Activated T-cell treated with anti-CD3 and anti-CD28 coated beads for 1 hour (primary cell): ENCODE results near the gene FCN3.
"Not testable (repeated sequence)": the region's sequence is repeated elsewhere in the genome, so short reads cannot be mapped to it uniquely, and the experiment has no call there.

Experiments used
- DNase-seq: peaks from one replicate; pipeline ENCODE4 v3.0.0-alpha.2; 2020; ENCODE audit warnings: low read depth

Gene FCN3

DNA sequence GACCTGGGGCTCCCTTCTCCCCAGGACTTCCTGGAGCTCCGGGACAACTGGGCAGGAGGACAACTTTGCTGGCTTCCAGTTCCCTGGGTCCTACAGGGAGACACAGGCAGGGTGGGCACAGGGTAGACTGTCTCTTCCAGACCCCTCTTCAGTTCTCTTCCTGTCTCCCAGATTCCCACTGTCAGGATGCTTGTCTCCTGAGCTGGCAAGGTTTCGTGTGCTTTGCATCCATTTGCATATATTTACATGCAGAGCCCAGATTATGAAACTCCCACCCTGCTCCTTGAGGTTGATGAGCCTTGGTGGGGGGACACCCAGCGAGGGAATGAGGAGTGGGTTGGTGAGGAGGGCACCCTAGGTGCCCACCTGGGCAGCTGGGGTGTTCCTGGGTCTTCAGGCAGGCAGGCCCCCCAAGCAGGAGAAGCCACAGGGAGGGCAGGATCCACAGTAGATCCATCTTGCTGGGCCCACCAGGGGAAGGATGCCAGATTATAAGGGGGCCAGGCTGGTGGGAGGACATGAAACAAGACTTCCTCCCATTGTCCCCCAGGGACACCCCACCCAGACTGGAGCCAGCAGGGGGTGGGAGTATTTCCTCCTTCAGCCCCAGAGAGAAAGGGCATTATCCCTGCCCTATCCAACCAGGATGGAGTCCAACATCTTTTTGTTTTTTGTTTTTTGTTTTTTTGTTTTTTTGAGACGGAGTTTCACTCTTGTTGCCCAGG lies at the start of gene FCN3:
FCN3 (minus strand) TSS at position 463 of the 725 bp plus-strand sequence; CDS start at position 457, 6 bp downstream.
- DNase-seq = no peak

- no peak for DNase-seq
Measured at GRCh38 chr1:27423709-27424108, 49.1 kb upstream of the FCN3 start.

DNA sequence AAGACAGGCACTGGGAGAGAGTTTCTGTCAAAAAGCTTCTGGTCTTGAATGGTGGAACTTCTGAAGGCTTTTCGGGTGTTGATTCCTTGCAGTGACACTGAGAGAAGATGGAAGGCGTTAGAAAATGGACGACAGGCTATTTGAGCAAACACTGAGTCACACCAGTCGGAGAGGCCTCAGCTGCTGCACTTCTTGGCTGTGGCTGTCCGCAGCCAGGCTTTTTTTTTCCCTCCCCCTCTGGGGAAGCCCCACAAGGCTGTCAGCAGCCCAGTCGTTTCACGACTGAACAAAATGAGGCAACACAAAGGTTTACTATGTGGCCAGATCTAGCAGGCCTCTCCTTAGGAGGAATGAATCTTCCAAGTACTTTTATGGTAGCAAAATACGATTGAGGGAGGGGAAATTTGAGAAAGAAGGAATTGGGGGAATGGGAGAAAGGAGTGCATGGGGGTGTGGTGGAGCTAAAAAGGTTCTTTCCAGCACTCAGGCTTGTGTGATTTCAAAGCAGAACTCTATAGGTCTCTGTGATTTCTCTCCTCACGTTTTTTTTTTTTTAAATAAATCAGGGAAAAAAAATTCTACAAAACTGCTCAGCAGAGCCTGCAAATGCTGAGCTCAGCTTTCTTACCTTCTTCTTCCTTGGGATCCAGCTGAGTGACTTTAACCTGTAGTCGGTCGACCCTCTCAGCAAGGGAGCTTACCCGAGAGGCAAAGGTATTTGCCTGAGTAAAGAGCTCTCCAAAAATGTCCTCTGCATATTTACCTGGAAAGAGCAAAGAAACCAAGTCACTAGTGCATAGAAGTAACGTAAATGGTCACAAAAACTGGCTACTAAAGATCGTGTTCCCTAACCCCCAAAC lies 43.9 kb upstream of the FCN3 start:
- DNase-seq = no peak

GRCh38 chr1:27417713-27418112 lies 43.1 kb upstream of the FCN3 start:
- DNase-seq = no peak

- DNase-seq = peak; percentile 25
Measured at GRCh38 chr1:27416387-27417111, 41.9 kb upstream of the FCN3 start.

GRCh38 chr1:27414091-27414490 lies 39.5 kb upstream of the FCN3 start:
- DNase-seq = no peak

GRCh38 chr1:27413004-27413403 lies 38.4 kb upstream of the FCN3 start:
- DNase-seq = no peak

GRCh38 chr1:27412502-27412901 lies 37.9 kb upstream of the FCN3 start:
- no peak for DNase-seq

DNA sequence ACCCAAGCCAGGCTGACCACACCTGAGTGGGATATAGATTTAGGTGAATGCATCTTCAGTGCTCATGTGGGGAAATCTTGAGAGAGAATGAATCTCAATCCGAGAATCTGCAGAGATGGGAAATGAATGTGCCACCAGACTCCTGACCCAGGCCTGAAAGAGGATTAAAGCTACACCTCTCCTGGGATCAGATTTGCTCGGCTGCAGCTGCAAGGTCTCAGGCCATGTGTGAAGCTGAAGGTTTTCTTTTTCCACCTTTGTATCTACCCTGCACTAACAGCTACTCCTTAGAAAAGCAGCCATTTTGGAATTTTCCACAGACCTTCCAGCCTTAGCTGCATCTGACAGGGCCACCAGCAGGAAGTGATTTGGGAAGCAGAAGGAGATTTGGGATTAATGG lies 36.1 kb upstream of the FCN3 start:
- no peak for DNase-seq

DNA sequence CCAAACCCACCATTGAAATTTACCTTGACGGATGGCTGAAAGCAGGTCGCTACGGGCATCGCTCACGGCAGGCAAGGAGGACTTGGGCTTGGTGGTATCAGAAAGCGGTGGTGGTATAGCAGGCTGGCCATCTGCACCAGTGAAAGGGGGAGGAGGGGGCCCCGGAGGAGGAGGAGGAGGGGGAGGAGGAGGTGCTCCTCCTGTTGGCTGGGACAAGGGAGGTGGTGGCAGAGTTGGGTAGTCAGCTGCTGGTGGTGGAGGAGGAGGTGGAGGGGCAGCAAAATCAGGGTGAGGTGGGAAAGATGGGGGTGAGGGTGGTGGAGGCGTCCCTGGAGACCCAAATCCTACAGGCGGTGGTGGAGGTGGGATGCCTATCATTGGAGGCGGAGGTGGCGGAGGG lies 35.0 kb upstream of the FCN3 start:
- no peak for DNase-seq

- DNase-seq = no peak
Measured at GRCh38 chr1:27408151-27408550, 33.5 kb upstream of the FCN3 start.

GRCh38 chr1:27406791-27407190 lies 32.2 kb upstream of the FCN3 start:
- DNase-seq = not testable (repeated sequence)

- no peak for DNase-seq
Measured at GRCh38 chr1:27406362-27406680, 31.7 kb upstream of the FCN3 start.

GRCh38 chr1:27405598-27406361 lies 31.2 kb upstream of the FCN3 start:
- DNase-seq = not testable (repeated sequence)

GRCh38 chr1:27405074-27405473 lies 30.4 kb upstream of the FCN3 start:
- no peak for DNase-seq

DNA sequence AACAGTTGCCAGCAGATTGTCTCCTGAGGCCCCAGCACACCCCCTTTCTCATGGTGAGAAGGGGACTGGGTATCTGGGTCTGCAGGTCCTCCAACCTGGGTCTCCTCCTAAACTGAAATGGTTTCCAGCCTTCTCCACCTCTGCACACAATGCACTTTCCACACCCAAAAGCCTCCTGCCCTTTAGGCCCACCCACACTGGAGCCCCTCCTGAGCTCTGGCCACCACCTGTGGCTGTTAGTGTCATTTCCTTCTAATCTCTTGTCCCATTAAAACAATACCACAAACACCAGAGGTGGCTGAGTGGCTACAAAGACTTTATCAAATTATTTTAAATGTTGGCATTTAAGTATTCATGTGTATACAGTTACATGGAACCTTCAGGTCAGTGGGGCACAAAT lies 29.3 kb upstream of the FCN3 start:
- no peak for DNase-seq

DNA sequence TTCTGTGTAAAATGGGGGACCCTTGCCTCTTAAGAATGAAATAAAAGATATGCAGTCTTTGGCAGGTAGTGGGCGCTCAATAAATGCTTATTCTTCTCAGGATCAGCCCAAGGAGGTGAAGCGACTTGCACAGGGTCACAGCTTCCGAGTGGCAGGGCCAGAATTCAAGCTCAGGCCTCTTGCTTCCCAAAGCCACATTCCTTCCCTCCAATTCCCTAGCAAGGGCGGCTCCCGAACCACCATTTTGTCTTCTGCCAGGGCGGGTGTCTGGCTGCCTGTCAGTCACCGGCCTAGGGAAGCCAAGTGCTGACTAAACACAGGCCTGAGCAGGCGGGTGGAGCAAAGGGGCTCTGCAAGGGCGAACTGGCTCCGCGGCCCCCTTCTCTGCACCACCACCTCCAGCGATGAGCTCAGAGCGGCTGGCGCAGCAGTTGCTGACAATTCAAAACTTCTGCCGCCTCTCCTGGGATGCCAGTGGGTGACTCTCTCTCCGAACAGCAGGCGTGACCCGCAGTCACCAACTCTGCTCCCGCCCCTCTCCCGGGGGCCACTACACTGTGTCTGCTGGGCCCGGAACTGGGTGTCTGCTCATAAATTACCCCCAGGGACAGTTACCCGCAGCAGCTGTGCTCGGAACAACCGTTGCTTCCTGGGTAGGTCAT lies 28.6 kb upstream of the FCN3 start:
- no peak for DNase-seq

- no peak for DNase-seq
Measured at GRCh38 chr1:27402349-27402754, 27.7 kb upstream of the FCN3 start.

- DNase-seq = no peak
Measured at GRCh38 chr1:27400963-27401341, 26.3 kb upstream of the FCN3 start.

DNA sequence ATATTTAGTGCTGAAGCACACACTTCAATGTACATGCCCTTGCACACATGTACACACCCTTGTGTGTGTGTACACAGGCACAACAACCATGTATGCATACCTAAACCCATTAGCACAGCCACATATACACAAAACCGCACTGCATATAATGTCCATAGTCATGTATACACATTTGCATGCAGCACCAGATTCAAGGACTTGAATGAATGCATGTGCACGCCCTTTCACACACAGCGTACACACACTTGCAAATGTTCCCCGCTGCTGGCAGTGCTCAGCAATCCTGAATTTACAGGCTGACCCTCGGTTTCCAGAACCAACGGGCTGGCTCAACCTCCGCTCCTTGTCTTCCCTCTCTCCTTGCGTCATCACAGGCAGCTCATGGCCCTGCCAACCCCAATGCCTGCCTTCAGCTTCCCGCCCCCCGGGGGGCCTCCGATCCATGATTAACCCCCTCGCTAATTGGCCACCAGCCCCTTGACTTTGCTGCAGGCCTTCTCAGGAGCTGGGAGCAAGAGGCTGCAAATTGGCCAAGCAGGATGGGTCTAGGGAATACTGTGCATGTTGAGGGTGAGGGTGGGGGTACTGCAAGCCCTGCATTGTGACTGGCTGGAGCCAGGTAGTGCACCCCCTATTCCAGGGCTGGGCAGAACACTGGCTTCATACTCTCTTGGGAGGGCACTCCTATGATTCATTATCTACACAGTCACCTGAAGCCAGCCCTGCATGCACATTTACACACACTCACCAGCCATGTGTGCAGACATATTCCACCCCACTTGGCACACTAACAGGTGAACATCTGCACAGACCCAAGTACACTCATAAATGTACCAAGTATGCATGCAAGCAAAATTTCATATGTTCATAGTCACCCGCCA lies 25.7 kb upstream of the FCN3 start:
- DNase-seq = no peak
